Measurements from ENCODE around the gene PAK2.
"Not testable (repeated sequence)": the region's sequence is repeated elsewhere in the genome, so short reads cannot be mapped to it uniquely, and the experiment has no call there.

The PAK2 gene

GRCh38 chr3:196739671-196740480, at the start of gene PAK2:
TSS of gene PAK2 (plus strand) at chr3:196739857. CDS start at chr3:196782647, 42,790 bp downstream.
- peak; percentile 78 for DNase-seq (ENCODE audit: low read depth, low spot score)

GRCh38 chr3:196689941-196690660, 49.6 kb upstream of the PAK2 start:
- DNase-seq (ENCODE audit: low read depth, low spot score): no peak

GRCh38 chr3:196691386-196691785, 48.3 kb upstream of the PAK2 start:
- no peak for DNase-seq (ENCODE audit: low read depth, low spot score)

- DNase-seq (ENCODE audit: low read depth, low spot score): no peak
Observed at GRCh38 chr3:196694202-196694638, 45.4 kb upstream of the PAK2 start.

- no peak for DNase-seq (ENCODE audit: low read depth, low spot score)
Observed at GRCh38 chr3:196694941-196695848, 44.5 kb upstream of the PAK2 start.

GRCh38 chr3:196695849-196696226, 43.8 kb upstream of the PAK2 start:
- no peak for DNase-seq (ENCODE audit: low read depth, low spot score)

GRCh38 chr3:196697270-196697669, 42.4 kb upstream of the PAK2 start:
- no peak for DNase-seq (ENCODE audit: low read depth, low spot score)

GRCh38 chr3:196699749-196700148, 39.9 kb upstream of the PAK2 start:
- DNase-seq (ENCODE audit: low read depth, low spot score): no peak

- DNase-seq (ENCODE audit: low read depth, low spot score): no peak
Observed at GRCh38 chr3:196700801-196701200, 38.9 kb upstream of the PAK2 start.

GRCh38 chr3:196706327-196706726, 33.3 kb upstream of the PAK2 start:
- DNase-seq (ENCODE audit: low read depth, low spot score): no peak

GRCh38 chr3:196706731-196707130, 32.9 kb upstream of the PAK2 start:
- no peak for DNase-seq (ENCODE audit: low read depth, low spot score)

GRCh38 chr3:196707566-196707965, 32.1 kb upstream of the PAK2 start:
- DNase-seq (ENCODE audit: low read depth, low spot score): no peak

- no peak for DNase-seq (ENCODE audit: low read depth, low spot score)
Observed at GRCh38 chr3:196708467-196708866, 31.2 kb upstream of the PAK2 start.

GRCh38 chr3:196711838-196712513, 27.7 kb upstream of the PAK2 start, which contains the start of the genes CEP19 and PIGX:
TSS of gene CEP19 (minus strand) at chr3:196712250. CDS start at chr3:196708657, 3,593 bp downstream.
TSS of gene PIGX (plus strand) at chr3:196712377.
- peak; percentile 72 for DNase-seq (ENCODE audit: low read depth, low spot score)

GRCh38 chr3:196712514-196713413, 26.9 kb upstream of the PAK2 start:
- DNase-seq (ENCODE audit: low read depth, low spot score): no peak

- not testable (repeated sequence) for DNase-seq (ENCODE audit: low read depth, low spot score)
Observed at GRCh38 chr3:196717162-196717561, 22.5 kb upstream of the PAK2 start.

- DNase-seq (ENCODE audit: low read depth, low spot score): no peak
Observed at GRCh38 chr3:196721097-196721496, 18.6 kb upstream of the PAK2 start.

GRCh38 chr3:196726788-196727675, 12.6 kb upstream of the PAK2 start:
- no peak for DNase-seq (ENCODE audit: low read depth, low spot score)

GRCh38 chr3:196735751-196736150, 3.9 kb upstream of the PAK2 start:
- no peak for DNase-seq (ENCODE audit: low read depth, low spot score)

Data from activated naive CD8-positive, alpha-beta T cell treated with anti-CD3 and anti-CD28 coated beads, Interleukin-2, amount 50 U/mL, for 16 hours (primary cell).